ENCODE measurements around the gene DGKA. TPM values are rescaled to one million over a fixed set of nuclear protein-coding genes. Genes with fewer than 3 reads are reported as not detected.
"Not testable (repeated sequence)": the region's sequence is repeated elsewhere in the genome, so short reads cannot be mapped to it uniquely, and the experiment has no call there.

DGKA gene
- total and polyA plus RNA-seq, 5 experiments from 2014 or later, result 145 to 1,328 (median 378) TPM

GRCh38 chr12:55922126-55922525, 8.8 kb upstream of the DGKA start:
- peak overlapping the region in 2 of 10 donors; percentile 7 to 9 for H3K4me3 Mint-ChIP-seq
- ATAC-seq, result no peak
- H3K4me1 Mint-ChIP-seq, result peaks cover 20 to 60% (median 49%) of the 10 kb centered on the region in 4 donors
- H3K9me3 Mint-ChIP-seq, result no peaks in the 10 kb centered on the region
- POLR2A ChIA-PET, result interaction anchor here (0.5 to 10.9 kb wide), 4 partner anchors 15 to 398 kb away, joined by 3 to 293 read pairs (median 4); no protein-coding TSS in a partner anchor
- peaks cover 4 to 40% (median 6%) of the 10 kb centered on the region in 3 donors for H3K36me3 Mint-ChIP-seq
- peak overlapping the region in 4 of 10 donors; percentile 12 to 71 (median 48) for H3K27ac Mint-ChIP-seq
- H3K27me3 Mint-ChIP-seq, result no peaks in the 10 kb centered on the region
- no peak for DNase-seq

- Mint-ChIP-seq H3K4me1 (peaks cover 20 to 63% (median 48%) of the 10 kb centered on the region in 4 donors), H3K27ac (peak overlapping the region in 4 of 10 donors; percentile 27 to 69 (median 43)), H3K36me3 (peaks cover 7 to 36% (median 8%) of the 10 kb centered on the region in 3 donors)
- not testable (repeated sequence) for DNase-seq, H3K27me3 Mint-ChIP-seq, ATAC-seq, H3K4me3 Mint-ChIP-seq, H3K9me3 Mint-ChIP-seq
- POLR2A ChIA-PET, result interaction anchor here (0.7 to 10.9 kb wide), 3 partner anchors 14 to 1306 kb away, joined by 3 to 293 read pairs (median 4); partner anchors contain the start of gene SHMT2
These were observed 7.3 kb upstream of the DGKA start for GRCh38 chr12:55923648-55924047.

GRCh38 chr12:55925371-55925770, 5.6 kb upstream of the DGKA start:
- Mint-ChIP-seq H3K27ac (peak overlapping the region; percentile 95 to 100 (median 98)), H3K27me3 (no peaks in the 10 kb centered on the region), H3K36me3 (peaks cover 7 to 28% (median 10%) of the 10 kb centered on the region in 3 donors), H3K9me3 (no peaks in the 10 kb centered on the region), H3K4me1 (peaks cover 30 to 67% (median 57%) of the 10 kb centered on the region in 4 donors), H3K4me3 (peak overlapping the region; percentile 92 to 100 (median 98))
- DNase-seq (no peak), ATAC-seq (no peak)
- POLR2A ChIA-PET, result interaction anchor here (1.0 to 10.9 kb wide), 9 partner anchors 11 to 179 kb away, joined by 3 to 293 read pairs (median 5); partner anchors contain the start of genes DNAJC14, ORMDL2, PA2G4 and RAB5B

GRCh38 chr12:55925870-55926737, 4.9 kb upstream of the DGKA start:
- ATAC-seq, result no peak

GRCh38 chr12:55926738-55927587, 4.0 kb upstream of the DGKA start:
- Mint-ChIP-seq H3K4me3 (peak overlapping the region; percentile 92 to 100 (median 98)), H3K27ac (peak overlapping the region; percentile 95 to 100 (median 98)), H3K36me3 (peaks cover 14 to 28% (median 19%) of the 10 kb centered on the region in 3 donors), H3K4me1 (peaks cover 34 to 67% (median 51%) of the 10 kb centered on the region in 4 donors), H3K27me3 (no peaks in the 10 kb centered on the region), H3K9me3 (no peaks in the 10 kb centered on the region)
- ATAC-seq (peak; percentile 41 to 46), DNase-seq (peak; percentile 77 to 96 (median 88))
- POLR2A ChIA-PET, result interaction anchor here (0.6 to 10.9 kb wide), 36 partner anchors 10 to 1647 kb away, joined by 3 to 293 read pairs (median 4); partner anchors contain the start of genes BLOC1S1, CBX5, DNAJC14 and GDF11

More at GRCh38 chr12:55925870-55926737, 4.9 kb upstream of the DGKA start:
- Mint-ChIP-seq H3K4me3 (peak overlapping the region; percentile 92 to 100 (median 98)), H3K4me1 (peaks cover 33 to 70% (median 56%) of the 10 kb centered on the region in 4 donors), H3K27me3 (no peaks in the 10 kb centered on the region), H3K27ac (peak overlapping the region; percentile 95 to 100 (median 98)), H3K36me3 (peaks cover 9 to 25% (median 13%) of the 10 kb centered on the region in 3 donors), H3K9me3 (no peaks in the 10 kb centered on the region)
- peak in 2 of 10 donors; percentile 21 to 23 for DNase-seq
- POLR2A ChIA-PET, result interaction anchor here (0.6 to 10.9 kb wide), 23 partner anchors 10 to 1646 kb away, joined by 3 to 293 read pairs (median 4); partner anchors contain the start of genes BLOC1S1, CBX5, DNAJC14 and GDF11

GRCh38 chr12:55927588-55928502, 3.1 kb upstream of the DGKA start, which contains the start of gene PYM1:
PYM1 (minus strand) TSS chr12:55927894; CDS start chr12:55927761, 133 bp downstream.
- DNase-seq, result peak; percentile 16 to 73 (median 44)
- Mint-ChIP-seq H3K27me3 (no peaks in the 10 kb centered on the region), H3K27ac (peak within 1 kb of the TSS; percentile 96 to 100 (median 98)), H3K36me3 (peaks cover 20 to 24% (median 21%) of the 10 kb centered on the region in 3 donors), H3K4me3 (peak within 1 kb of the TSS; percentile 93 to 100 (median 98)), H3K9me3 (no peaks in the 10 kb centered on the region), H3K4me1 (peaks cover 38 to 65% (median 48%) of the 10 kb centered on the region in 4 donors)
- POLR2A ChIA-PET, result interaction anchor here (0.6 to 10.9 kb wide), 34 partner anchors 9 to 1648 kb away, joined by 3 to 293 read pairs (median 4); partner anchors contain the start of genes BLOC1S1, CBX5, DNAJC14 and ESYT1
- peak in 1 of 2 donors; percentile 5 for ATAC-seq

GRCh38 chr12:55929306-55929791, 1.6 kb upstream of the DGKA start:
- H3K36me3 Mint-ChIP-seq, result peaks cover 20 to 32% (median 27%) of the 10 kb centered on the region in 3 donors
- peak overlapping the region; percentile 93 to 100 (median 98) for H3K27ac Mint-ChIP-seq
- peak; percentile 73 to 98 (median 90) for DNase-seq
- H3K4me3 Mint-ChIP-seq, result peak overlapping the region; percentile 93 to 100 (median 98)
- peak; percentile 61 to 71 for ATAC-seq
- H3K27me3 Mint-ChIP-seq, result no peaks in the 10 kb centered on the region
- H3K9me3 Mint-ChIP-seq, result no peaks in the 10 kb centered on the region
- H3K4me1 Mint-ChIP-seq, result peaks cover 39 to 75% (median 55%) of the 10 kb centered on the region in 4 donors
- POLR2A ChIA-PET, result interaction anchor here (0.6 to 10.9 kb wide), 24 partner anchors 8 to 759 kb away, joined by 3 to 293 read pairs (median 8); partner anchors contain the start of genes DNAJC14, ESYT1, ORMDL2 and PA2G4

GRCh38 chr12:55931317-55931779, 386 bp downstream of the DGKA start:
- peaks cover 43 to 79% (median 57%) of the 10 kb centered on the region in 4 donors for H3K4me1 Mint-ChIP-seq
- H3K9me3 Mint-ChIP-seq, result no peaks in the 10 kb centered on the region
- DNase-seq (no peak), ATAC-seq (no peak)
- POLR2A ChIA-PET, result interaction anchor here (0.6 to 12.4 kb wide), 17 partner anchors 5 to 202 kb away, joined by 3 to 293 read pairs (median 13); partner anchors contain the start of genes DGKA, DNAJC14, ORMDL2 and PA2G4
- H3K27ac Mint-ChIP-seq, result peak overlapping the region; percentile 93 to 100 (median 98)
- no peaks in the 10 kb centered on the region for H3K27me3 Mint-ChIP-seq
- peaks cover 20 to 46% (median 29%) of the 10 kb centered on the region in 3 donors for H3K36me3 Mint-ChIP-seq
- H3K4me3 Mint-ChIP-seq, result peak overlapping the region; percentile 93 to 100 (median 98)

- Mint-ChIP-seq H3K4me3 (peak overlapping the region; percentile 93 to 100 (median 98)), H3K4me1 (peaks cover 43 to 81% (median 60%) of the 10 kb centered on the region in 4 donors), H3K36me3 (peaks cover 18 to 52% (median 31%) of the 10 kb centered on the region in 3 donors), H3K9me3 (no peaks in the 10 kb centered on the region), H3K27me3 (no peaks in the 10 kb centered on the region), H3K27ac (peak overlapping the region; percentile 93 to 100 (median 98))
- DNase-seq, result peak in 2 of 10 donors; percentile 28 to 38
- no peak for ATAC-seq
- POLR2A ChIA-PET, result interaction anchor here (0.6 to 12.4 kb wide), 22 partner anchors 5 to 207 kb away, joined by 3 to 293 read pairs (median 6); partner anchors contain the start of genes DGKA, DNAJC14, ORMDL2 and PA2G4
These were observed 1.0 kb downstream of the DGKA start for GRCh38 chr12:55931780-55932550.
